ENCODE measurements around the gene NAP1L1. TPM values are rescaled to one million over a fixed set of nuclear protein-coding genes. Genes with fewer than 3 reads are reported as not detected.

Gene NAP1L1
- total RNA-seq, 1 donor, result 203 TPM

DNA sequence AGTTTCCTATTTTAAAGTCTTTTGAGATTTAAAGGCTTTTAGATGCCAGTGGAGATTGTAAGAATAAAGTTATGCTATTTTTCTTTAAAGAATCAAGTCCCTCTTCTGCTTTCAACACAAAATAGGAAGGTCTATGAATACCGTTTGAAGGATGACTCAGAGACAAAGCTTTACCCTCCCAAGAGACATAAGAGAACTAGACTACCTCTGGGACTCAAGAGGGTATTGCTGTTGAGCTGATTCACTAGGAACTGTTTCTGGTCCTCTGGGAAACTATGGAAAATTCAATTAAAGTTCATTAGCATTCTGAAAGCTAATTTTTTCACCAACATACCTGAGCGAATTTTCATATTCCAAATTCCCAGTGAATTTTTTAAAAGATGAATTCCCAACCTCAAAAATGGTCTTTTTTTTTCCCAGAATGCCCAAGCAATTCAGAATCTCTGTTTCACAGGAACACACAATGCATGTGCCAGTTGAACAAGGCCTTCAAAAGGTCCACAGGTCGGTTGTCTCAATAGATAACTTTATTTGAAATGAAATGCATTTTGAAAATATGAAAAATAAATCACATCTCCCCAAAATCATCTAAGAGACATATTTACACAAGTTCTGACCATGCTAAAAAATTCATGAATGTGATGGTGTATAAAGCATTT lies 59.4 kb downstream of the NAP1L1 start:
- Histone ChIP-seq H3K79me2 (ENCODE audit: insufficient read depth, low read length) (peaks cover 19% of the 10 kb centered on the region), H3K36me3 (ENCODE audit: insufficient read depth, low read length) (peaks cover 19% of the 10 kb centered on the region), H3K27me3 (ENCODE audit: insufficient read depth, low read length) (no peaks in the 10 kb centered on the region), H3K4me1 (ENCODE audit: insufficient read depth, low read length) (peaks cover 44% of the 10 kb centered on the region), H3K4me3 (ENCODE audit: insufficient read depth, low read length) (no peak overlapping the region), H3K4me2 (ENCODE audit: insufficient read depth, low read length) (no peak overlapping the region), H3K9me3 (ENCODE audit: low read depth, low read length) (no peaks in the 10 kb centered on the region), H4K20me1 (ENCODE audit: insufficient read depth, low read length) (peaks cover 6% of the 10 kb centered on the region), H3K27ac (ENCODE audit: low read depth, low read length) (peak overlapping the region; percentile 93), H2AFZ (ENCODE audit: low read length) (no peak overlapping the region)
- TF ChIP-seq, protein P1, sequence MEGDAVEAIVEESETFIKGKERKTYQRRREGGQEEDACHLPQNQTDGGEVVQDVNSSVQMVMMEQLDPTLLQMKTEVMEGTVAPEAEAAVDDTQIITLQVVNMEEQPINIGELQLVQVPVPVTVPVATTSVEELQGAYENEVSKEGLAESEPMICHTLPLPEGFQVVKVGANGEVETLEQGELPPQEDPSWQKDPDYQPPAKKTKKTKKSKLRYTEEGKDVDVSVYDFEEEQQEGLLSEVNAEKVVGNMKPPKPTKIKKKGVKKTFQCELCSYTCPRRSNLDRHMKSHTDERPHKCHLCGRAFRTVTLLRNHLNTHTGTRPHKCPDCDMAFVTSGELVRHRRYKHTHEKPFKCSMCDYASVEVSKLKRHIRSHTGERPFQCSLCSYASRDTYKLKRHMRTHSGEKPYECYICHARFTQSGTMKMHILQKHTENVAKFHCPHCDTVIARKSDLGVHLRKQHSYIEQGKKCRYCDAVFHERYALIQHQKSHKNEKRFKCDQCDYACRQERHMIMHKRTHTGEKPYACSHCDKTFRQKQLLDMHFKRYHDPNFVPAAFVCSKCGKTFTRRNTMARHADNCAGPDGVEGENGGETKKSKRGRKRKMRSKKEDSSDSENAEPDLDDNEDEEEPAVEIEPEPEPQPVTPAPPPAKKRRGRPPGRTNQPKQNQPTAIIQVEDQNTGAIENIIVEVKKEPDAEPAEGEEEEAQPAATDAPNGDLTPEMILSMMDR (IDR thresholded peaks at IDR 0.05; ENCODE audit: extremely low read depth, low read depth, low read length), result no peak
- peak; percentile 81 for DNase-seq (ENCODE audit: insufficient read length, low spot score, missing footprints)

DNA sequence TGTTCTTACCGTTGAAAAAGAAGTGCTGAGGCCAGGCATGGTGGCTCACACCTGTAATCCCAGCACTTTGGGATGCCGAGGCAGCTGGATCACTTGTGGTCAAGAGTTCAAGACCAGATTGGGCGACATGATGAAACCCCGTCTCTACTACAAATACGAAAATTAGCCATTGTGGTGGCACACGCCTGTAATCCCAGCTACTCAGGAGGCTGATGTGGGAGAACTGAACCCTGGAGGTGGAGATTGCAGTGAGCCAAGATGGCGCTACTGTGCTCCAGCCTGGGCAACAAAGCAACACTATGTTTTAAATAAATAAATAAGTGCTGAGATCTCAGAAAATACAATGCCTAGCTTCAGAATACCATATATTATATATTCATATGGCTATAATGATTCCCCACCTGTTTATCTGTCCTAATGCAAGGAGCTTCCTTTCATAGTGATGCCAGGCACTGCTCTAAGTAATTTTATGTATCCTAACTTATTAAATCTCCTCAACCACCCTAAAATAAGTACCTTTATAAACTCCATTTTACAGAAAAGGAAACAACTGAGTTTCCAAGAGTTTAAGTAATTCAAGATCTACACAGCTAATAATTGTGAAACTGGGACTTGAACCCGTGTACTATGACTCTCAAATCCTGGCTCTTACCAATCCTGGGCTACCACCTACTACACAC lies 60.2 kb downstream of the NAP1L1 start:
- no peak for DNase-seq (ENCODE audit: insufficient read length, low spot score, missing footprints)
- no peak overlapping the region for H3K4me3 ChIP-seq (ENCODE audit: insufficient read depth, low read length)
- peaks cover 12% of the 10 kb centered on the region for H3K79me2 ChIP-seq (ENCODE audit: insufficient read depth, low read length)
- peaks cover 52% of the 10 kb centered on the region for H3K4me1 ChIP-seq (ENCODE audit: insufficient read depth, low read length)
- TF ChIP-seq, protein P1 (IDR thresholded peaks at IDR 0.05; ENCODE audit: extremely low read depth, low read depth, low read length), result no peak
- H4K20me1 ChIP-seq (ENCODE audit: insufficient read depth, low read length), result peaks cover 3% of the 10 kb centered on the region
- peaks cover 16% of the 10 kb centered on the region for H3K36me3 ChIP-seq (ENCODE audit: insufficient read depth, low read length)
- H3K27me3 ChIP-seq (ENCODE audit: insufficient read depth, low read length), result no peaks in the 10 kb centered on the region
- peak overlapping the region; percentile 93 for H3K27ac ChIP-seq (ENCODE audit: low read depth, low read length)
- no peaks in the 10 kb centered on the region for H3K9me3 ChIP-seq (ENCODE audit: low read depth, low read length)
- no peak overlapping the region for H3K4me2 ChIP-seq (ENCODE audit: insufficient read depth, low read length)
- H2AFZ ChIP-seq (ENCODE audit: low read length), result no peak overlapping the region

DNA sequence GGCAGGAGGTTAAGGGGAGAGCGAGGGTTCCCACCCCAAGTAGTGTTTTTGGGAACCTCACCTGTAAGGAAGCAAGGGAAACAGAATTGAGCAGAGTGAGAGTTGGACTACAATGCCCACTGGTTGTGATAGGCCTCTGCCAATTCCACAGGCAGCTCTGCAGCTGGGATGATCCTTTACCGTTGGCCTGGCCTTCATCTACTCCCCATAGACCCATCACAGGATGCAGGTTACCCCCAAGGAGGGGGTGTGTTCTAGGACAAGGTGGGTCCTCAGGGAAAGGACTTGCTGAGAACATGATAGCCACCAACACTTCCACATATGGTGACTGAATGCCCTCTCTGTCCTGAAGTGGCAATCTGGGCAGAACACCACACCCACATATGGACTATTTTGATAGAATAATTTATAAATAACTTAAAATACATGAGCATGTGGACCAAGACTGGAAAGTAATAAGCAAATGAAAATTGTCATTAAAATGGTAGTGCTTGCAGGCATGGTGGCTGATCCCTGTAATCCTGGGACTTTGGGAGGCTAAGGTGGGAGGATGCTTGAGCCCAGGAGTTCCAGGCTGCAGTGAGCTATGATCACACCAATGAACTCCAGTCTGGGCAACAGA lies 61.3 kb downstream of the NAP1L1 start:
- no peaks in the 10 kb centered on the region for H3K9me3 ChIP-seq (ENCODE audit: low read depth, low read length)
- H3K36me3 ChIP-seq (ENCODE audit: insufficient read depth, low read length), result peaks cover 5% of the 10 kb centered on the region
- H3K4me1 ChIP-seq (ENCODE audit: insufficient read depth, low read length), result peaks cover 53% of the 10 kb centered on the region
- TF ChIP-seq, protein P1 (IDR thresholded peaks at IDR 0.05; ENCODE audit: extremely low read depth, low read depth, low read length), result no peak
- peak overlapping the region; percentile 9 for H3K27ac ChIP-seq (ENCODE audit: low read depth, low read length)
- H3K79me2 ChIP-seq (ENCODE audit: insufficient read depth, low read length), result peaks cover under 1% of the 10 kb centered on the region
- no peak overlapping the region for H3K4me2 ChIP-seq (ENCODE audit: insufficient read depth, low read length)
- no peaks in the 10 kb centered on the region for H4K20me1 ChIP-seq (ENCODE audit: insufficient read depth, low read length)
- H3K27me3 ChIP-seq (ENCODE audit: insufficient read depth, low read length), result no peaks in the 10 kb centered on the region
- no peak overlapping the region for H3K4me3 ChIP-seq (ENCODE audit: insufficient read depth, low read length)
- DNase-seq (ENCODE audit: insufficient read length, low spot score, missing footprints), result no peak
- no peak overlapping the region for H2AFZ ChIP-seq (ENCODE audit: low read length)

DNA sequence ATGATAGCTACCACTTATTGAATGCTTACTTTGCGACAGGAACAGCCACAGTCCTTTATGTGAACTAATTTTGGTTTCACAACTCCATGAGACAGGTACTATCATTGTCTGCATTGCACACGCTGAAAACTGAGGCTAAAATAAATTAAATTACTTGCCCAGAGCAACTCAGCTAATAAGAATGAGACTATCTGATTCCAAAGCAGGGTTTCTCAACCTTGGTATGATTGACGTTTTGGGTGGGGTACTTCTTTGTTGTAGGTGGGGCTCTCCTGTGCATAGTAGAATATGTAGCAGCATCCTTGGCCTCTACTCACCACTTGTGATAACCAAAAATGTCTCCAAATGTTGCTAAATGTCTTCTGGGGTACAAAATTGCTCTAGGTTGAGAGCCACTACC lies 62.0 kb downstream of the NAP1L1 start:
- Histone ChIP-seq H3K27me3 (ENCODE audit: insufficient read depth, low read length) (no peaks in the 10 kb centered on the region), H3K9me3 (ENCODE audit: low read depth, low read length) (no peaks in the 10 kb centered on the region), H3K4me2 (ENCODE audit: insufficient read depth, low read length) (no peak overlapping the region), H3K4me3 (ENCODE audit: insufficient read depth, low read length) (no peak overlapping the region), H3K27ac (ENCODE audit: low read depth, low read length) (peak overlapping the region; percentile 9), H3K4me1 (ENCODE audit: insufficient read depth, low read length) (peaks cover 55% of the 10 kb centered on the region), H3K79me2 (ENCODE audit: insufficient read depth, low read length) (no peaks in the 10 kb centered on the region), H2AFZ (ENCODE audit: low read length) (no peak overlapping the region), H3K36me3 (ENCODE audit: insufficient read depth, low read length) (no peaks in the 10 kb centered on the region), H4K20me1 (ENCODE audit: insufficient read depth, low read length) (no peaks in the 10 kb centered on the region)
- TF ChIP-seq, protein P1 (IDR thresholded peaks at IDR 0.05; ENCODE audit: extremely low read depth, low read depth, low read length), result no peak
- DNase-seq (ENCODE audit: insufficient read length, low spot score, missing footprints), result no peak

Data from osteoblast (primary cell).